Spinal cord (tissue), 10 donors: ENCODE results near the gene EFCAB6. TPM values are rescaled to one million over a fixed set of nuclear protein-coding genes. Genes with fewer than 3 reads are reported as not detected.

ENCODE experiments used
- DNase-seq, 6 donors: peaks; one replicate each; pipeline versions ENCODE4 v3.0.0 to v3.0.0-alpha.2; 2013 to 2015; ENCODE audit warnings: low spot score in 6 of 6, low read depth in 4 of 6
- H3K27ac ChIP-seq: one replicate; pipeline ENCODE4 v1.5.1; 2013; ENCODE audit warnings: low read depth, low read length, control low read depth
- H3K27me3 ChIP-seq: one replicate; pipeline ENCODE4 v1.6.1; 2013; ENCODE audit warnings: low read length; ENCODE audit not compliant: control insufficient read depth, insufficient read depth
- H3K36me3 ChIP-seq: one replicate; pipeline ENCODE4 v1.6.1; 2013; ENCODE audit warnings: low read length; ENCODE audit not compliant: control insufficient read depth, insufficient read depth
- H3K4me1 ChIP-seq: one replicate; pipeline ENCODE4 v1.6.1; 2013; ENCODE audit warnings: low read length; ENCODE audit not compliant: control insufficient read depth, insufficient read depth
- H3K4me3 ChIP-seq: one replicate; pipeline ENCODE4 v1.5.1; 2013; ENCODE audit warnings: low read depth, low read length, control low read depth
- H3K9me3 ChIP-seq: one replicate; pipeline ENCODE4 v1.6.1; 2013; ENCODE audit warnings: low read length; ENCODE audit not compliant: control insufficient read depth, insufficient read depth
- WGBS: methylation state at CpG from one replicate; pipeline ENCODE4 v1.1.5; 2013; ENCODE audit warnings: missing lambda C conversion rate; ENCODE audit not compliant: insufficient coverage; 5-methylcytosine and 5-hydroxymethylcytosine counted together
- polyA plus RNA-seq, 2 donors: library from polyadenylated mRNA; unstranded; fragments of 120-200 nt; gene quantifications; one replicate each; pipeline ENCODE4 v1.2.1, GENCODE V29; 2013; ENCODE audit not compliant: insufficient read length in 2 of 2
- total RNA-seq, 2 donors: library from RNA; depleted of rRNA in 1 of 2; stranded (reverse); fragments of 120-200 nt in 1 of 2; fragments of >200 nt in 1 of 2; gene quantifications; one replicate each; pipeline versions ENCODE4 v1.2.3 to v1.2.4, GENCODE V29; 2013 to 2014
- donor health status: healthy.

The EFCAB6 gene
- total and polyA plus RNA-seq, 4 donors, result 2.8 to 9.1 (median 4.5) TPM

GRCh38 chr22:43795320-43795719, 16.8 kb downstream of the EFCAB6 start:
- no peak for DNase-seq
- Histone ChIP-seq H3K36me3 (no peaks in the 10 kb centered on the region), H3K9me3 (no peaks in the 10 kb centered on the region), H3K27ac (no peak overlapping the region), H3K4me1 (no peaks in the 10 kb centered on the region), H3K27me3 (no peaks in the 10 kb centered on the region), H3K4me3 (no peak overlapping the region)
- 81% methylated on average over 4 of the region's 7 CpGs for WGBS

GRCh38 chr22:43792905-43793304, 19.2 kb downstream of the EFCAB6 start:
- H3K27me3 ChIP-seq, result no peaks in the 10 kb centered on the region
- no peaks in the 10 kb centered on the region for H3K9me3 ChIP-seq
- H3K4me3 ChIP-seq, result no peak overlapping the region
- H3K27ac ChIP-seq, result no peak overlapping the region
- WGBS, result 34% methylated on average over 4 of the region's 5 CpGs
- DNase-seq, result peak in 1 of 6 donors; percentile 91
- no peaks in the 10 kb centered on the region for H3K4me1 ChIP-seq
- no peaks in the 10 kb centered on the region for H3K36me3 ChIP-seq

GRCh38 chr22:43789452-43789851, 22.7 kb downstream of the EFCAB6 start:
- Histone ChIP-seq H3K27ac (no peak overlapping the region), H3K9me3 (no peaks in the 10 kb centered on the region), H3K4me3 (no peak overlapping the region), H3K4me1 (no peaks in the 10 kb centered on the region), H3K36me3 (no peaks in the 10 kb centered on the region), H3K27me3 (no peaks in the 10 kb centered on the region)
- 75% methylated on average over 6 of the region's 7 CpGs for WGBS
- DNase-seq, result no peak

GRCh38 chr22:43783777-43784176, 28.3 kb downstream of the EFCAB6 start:
- no peak overlapping the region for H3K4me3 ChIP-seq
- H3K36me3 ChIP-seq, result no peaks in the 10 kb centered on the region
- no peaks in the 10 kb centered on the region for H3K27me3 ChIP-seq
- WGBS, result no CpG with 5 or more reads among the region's 2 CpGs
- no peak for DNase-seq
- no peaks in the 10 kb centered on the region for H3K4me1 ChIP-seq
- no peaks in the 10 kb centered on the region for H3K9me3 ChIP-seq
- no peak overlapping the region for H3K27ac ChIP-seq

GRCh38 chr22:43782448-43782847, 29.7 kb downstream of the EFCAB6 start:
- no peak overlapping the region for H3K27ac ChIP-seq
- WGBS, result no CpG with 5 or more reads among the region's 3 CpGs
- no peak for DNase-seq
- H3K4me1 ChIP-seq, result no peaks in the 10 kb centered on the region
- H3K27me3 ChIP-seq, result no peaks in the 10 kb centered on the region
- no peaks in the 10 kb centered on the region for H3K9me3 ChIP-seq
- H3K4me3 ChIP-seq, result no peak overlapping the region
- H3K36me3 ChIP-seq, result no peaks in the 10 kb centered on the region

- DNase-seq, result peak in 2 of 6 donors; percentile 29 to 37
Observed at GRCh38 chr22:43777286-43777685, 34.8 kb downstream of the EFCAB6 start.

GRCh38 chr22:43776081-43776670, 35.9 kb downstream of the EFCAB6 start:
- Histone ChIP-seq H3K27ac (no peak overlapping the region), H3K27me3 (no peaks in the 10 kb centered on the region), H3K4me3 (no peak overlapping the region), H3K4me1 (no peaks in the 10 kb centered on the region), H3K36me3 (peaks cover 5% of the 10 kb centered on the region), H3K9me3 (no peaks in the 10 kb centered on the region)
- WGBS, result 88% methylated on average over 5 of the region's 9 CpGs
- peak in 2 of 6 donors; percentile 14 to 49 for DNase-seq

More at GRCh38 chr22:43777286-43777685, 34.8 kb downstream of the EFCAB6 start:
- Histone ChIP-seq H3K27ac (no peak overlapping the region), H3K4me1 (no peaks in the 10 kb centered on the region), H3K27me3 (no peaks in the 10 kb centered on the region), H3K4me3 (no peak overlapping the region), H3K36me3 (peaks cover 5% of the 10 kb centered on the region), H3K9me3 (no peaks in the 10 kb centered on the region)
- WGBS, result 58% methylated on average over 4 of the region's 4 CpGs

- no peak for DNase-seq
- Histone ChIP-seq H3K27me3 (no peaks in the 10 kb centered on the region), H3K4me1 (no peaks in the 10 kb centered on the region), H3K4me3 (no peak overlapping the region), H3K9me3 (no peaks in the 10 kb centered on the region), H3K36me3 (peaks cover 5% of the 10 kb centered on the region), H3K27ac (no peak overlapping the region)
- 84% methylated on average over 18 of the region's 21 CpGs for WGBS
Observed at GRCh38 chr22:43774318-43774915, 37.7 kb downstream of the EFCAB6 start.

GRCh38 chr22:43772831-43773230, 39.3 kb downstream of the EFCAB6 start:
- Histone ChIP-seq H3K27ac (no peak overlapping the region), H3K9me3 (no peaks in the 10 kb centered on the region), H3K27me3 (no peaks in the 10 kb centered on the region), H3K4me3 (no peak overlapping the region), H3K36me3 (peaks cover 5% of the 10 kb centered on the region), H3K4me1 (no peaks in the 10 kb centered on the region)
- DNase-seq, result no peak
- 84% methylated on average over 3 of the region's 6 CpGs for WGBS

GRCh38 chr22:43755452-43755851, 56.7 kb downstream of the EFCAB6 start:
- no CpG with 5 or more reads among the region's 4 CpGs for WGBS
- no peaks in the 10 kb centered on the region for H3K9me3 ChIP-seq
- H3K4me1 ChIP-seq, result no peaks in the 10 kb centered on the region
- no peak for DNase-seq
- H3K27ac ChIP-seq, result no peak overlapping the region
- no peak overlapping the region for H3K4me3 ChIP-seq
- no peaks in the 10 kb centered on the region for H3K27me3 ChIP-seq
- no peaks in the 10 kb centered on the region for H3K36me3 ChIP-seq
